Measurements from ENCODE around the gene HERPUD1.
"Not testable (repeated sequence)": the region's sequence is repeated elsewhere in the genome, so short reads cannot be mapped to it uniquely, and the experiment has no call there.

HERPUD1 gene

DNA sequence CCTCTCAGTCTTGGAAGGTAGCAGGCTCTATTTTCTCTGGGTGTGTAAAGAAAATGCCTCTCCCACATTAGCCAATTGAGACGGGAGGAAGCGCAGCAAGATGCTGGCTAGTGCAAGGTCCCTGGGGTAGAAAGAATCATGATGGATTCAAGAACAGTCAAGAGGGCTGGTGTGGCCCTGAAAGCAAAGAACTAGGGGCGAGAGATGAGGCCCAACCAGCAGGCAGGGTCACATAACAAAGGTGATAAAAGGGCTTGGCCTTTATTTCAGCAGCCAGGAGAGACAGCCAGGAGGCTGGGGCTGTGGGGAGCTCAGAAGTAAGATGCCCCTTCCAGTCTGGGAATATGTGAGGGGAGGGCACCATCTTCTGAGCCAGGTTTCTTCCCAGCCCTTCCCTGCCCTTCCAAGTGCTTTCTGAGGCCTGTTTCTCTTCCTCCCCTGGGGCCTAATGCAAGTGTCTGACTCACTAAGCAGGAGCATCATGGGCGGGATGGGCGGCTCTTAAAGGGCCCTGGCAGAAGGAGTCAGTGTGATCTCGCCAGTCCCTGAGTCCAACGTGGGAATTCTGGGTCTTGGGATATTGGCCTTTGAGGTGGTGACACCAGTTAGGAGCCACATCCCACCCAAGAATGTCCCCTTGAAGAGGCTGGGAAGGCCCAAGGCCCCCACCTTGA is 53.5 kb downstream of the HERPUD1 start:
- DNase-seq (ENCODE audit: extremely low spot score): no peak

DNA sequence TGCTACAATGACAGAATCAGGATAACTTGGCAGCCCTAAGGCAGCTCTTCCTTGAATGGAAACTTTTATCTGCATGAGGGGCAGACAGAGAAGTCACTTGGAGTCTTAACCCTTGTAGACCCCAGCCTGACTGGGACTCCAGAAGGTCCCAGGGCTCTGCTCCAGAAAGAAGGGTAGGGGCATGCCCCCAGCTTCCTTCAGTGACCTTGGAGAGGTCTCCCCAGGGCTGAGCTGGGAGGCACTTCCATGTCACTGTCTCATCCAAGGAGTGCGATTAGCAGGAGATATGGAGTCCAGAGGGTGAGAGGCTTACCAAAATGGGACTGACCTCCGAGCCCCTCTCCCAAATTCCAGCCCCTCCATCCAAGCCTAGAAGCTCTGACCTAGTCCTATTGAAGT is 54.0 kb downstream of the HERPUD1 start:
- TF ChIP-seq, protein P1, sequence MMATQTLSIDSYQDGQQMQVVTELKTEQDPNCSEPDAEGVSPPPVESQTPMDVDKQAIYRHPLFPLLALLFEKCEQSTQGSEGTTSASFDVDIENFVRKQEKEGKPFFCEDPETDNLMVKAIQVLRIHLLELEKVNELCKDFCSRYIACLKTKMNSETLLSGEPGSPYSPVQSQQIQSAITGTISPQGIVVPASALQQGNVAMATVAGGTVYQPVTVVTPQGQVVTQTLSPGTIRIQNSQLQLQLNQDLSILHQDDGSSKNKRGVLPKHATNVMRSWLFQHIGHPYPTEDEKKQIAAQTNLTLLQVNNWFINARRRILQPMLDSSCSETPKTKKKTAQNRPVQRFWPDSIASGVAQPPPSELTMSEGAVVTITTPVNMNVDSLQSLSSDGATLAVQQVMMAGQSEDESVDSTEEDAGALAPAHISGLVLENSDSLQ (IDR thresholded peaks at IDR 0.05): no peak
- no peak for TF ChIP-seq NFRKB (IDR thresholded peaks at IDR 0.05)
- TF ChIP-seq L3MBTL2 (conservative IDR thresholded peaks at IDR 0.05): no peak
- no peak for TF ChIP-seq ARNT (IDR thresholded peaks at IDR 0.05)
- no peak for TF ChIP-seq BHLHE40 (IDR thresholded peaks at IDR 0.05; ENCODE audit: borderline replicate concordance)
- no peak for TF ChIP-seq SUZ12 (IDR thresholded peaks at IDR 0.05)
- TF ChIP-seq ELF4 (IDR thresholded peaks at IDR 0.05): no peak
- no peak for TF ChIP-seq SP1 (IDR thresholded peaks at IDR 0.05)
- TF ChIP-seq CTBP1 (IDR thresholded peaks at IDR 0.05; ENCODE audit: borderline replicate concordance): no peak
- no peak for TF ChIP-seq ZNF384 (IDR thresholded peaks at IDR 0.05)
- no peak for TF ChIP-seq FOXK2 (IDR thresholded peaks at IDR 0.05)
- TF ChIP-seq HDGF (IDR thresholded peaks at IDR 0.05; ENCODE audit: borderline replicate concordance): no peak
- no peak for TF ChIP-seq TARDBP (IDR thresholded peaks at IDR 0.05)
- no peak for TF ChIP-seq FOXM1 (IDR thresholded peaks at IDR 0.05; ENCODE audit: borderline replicate concordance)
- no peak for TF ChIP-seq LEF1 (IDR thresholded peaks at IDR 0.05; ENCODE audit: borderline replicate concordance)
- no peak for TF ChIP-seq FOXA1 (IDR thresholded peaks at IDR 0.05)
- CTCF ChIA-PET: interaction anchor here (1.6 kb wide), 1 partner anchor 21 kb away, joined by 4 read pairs; no protein-coding TSS in a partner anchor
- POLR2A ChIA-PET: no interaction called here
- DNase-seq (ENCODE audit: extremely low spot score): no peak

More for the DNA sequence above, 53.5 kb downstream of the HERPUD1 start:
- TF ChIP-seq HDGF (IDR thresholded peaks at IDR 0.05; ENCODE audit: borderline replicate concordance) (no peak), SUZ12 (IDR thresholded peaks at IDR 0.05) (no peak), CTBP1 (IDR thresholded peaks at IDR 0.05; ENCODE audit: borderline replicate concordance) (no peak), BHLHE40 (IDR thresholded peaks at IDR 0.05; ENCODE audit: borderline replicate concordance) (no peak), FOXM1 (IDR thresholded peaks at IDR 0.05; ENCODE audit: borderline replicate concordance) (no peak), L3MBTL2 (conservative IDR thresholded peaks at IDR 0.05) (no peak)
- CTCF ChIA-PET: no interaction called here
- POLR2A ChIA-PET: no interaction called here

- TF ChIP-seq LEF1 (IDR thresholded peaks at IDR 0.05; ENCODE audit: borderline replicate concordance): no peak
- no peak for TF ChIP-seq FOXM1 (IDR thresholded peaks at IDR 0.05; ENCODE audit: borderline replicate concordance)
- TF ChIP-seq L3MBTL2 (conservative IDR thresholded peaks at IDR 0.05): no peak
- no peak for TF ChIP-seq BHLHE40 (IDR thresholded peaks at IDR 0.05; ENCODE audit: borderline replicate concordance)
- TF ChIP-seq ZNF384 (IDR thresholded peaks at IDR 0.05): no peak
- TF ChIP-seq ELF4 (IDR thresholded peaks at IDR 0.05): no peak
- TF ChIP-seq FOXK2 (IDR thresholded peaks at IDR 0.05): no peak
- no peak for TF ChIP-seq CTBP1 (IDR thresholded peaks at IDR 0.05; ENCODE audit: borderline replicate concordance)
- TF ChIP-seq NFRKB (IDR thresholded peaks at IDR 0.05): no peak
- TF ChIP-seq HDGF (IDR thresholded peaks at IDR 0.05; ENCODE audit: borderline replicate concordance): no peak
- no peak for TF ChIP-seq SUZ12 (IDR thresholded peaks at IDR 0.05)
- no peak for TF ChIP-seq SP1 (IDR thresholded peaks at IDR 0.05)
- no peak for TF ChIP-seq TARDBP (IDR thresholded peaks at IDR 0.05)
- TF ChIP-seq FOXA1 (IDR thresholded peaks at IDR 0.05): no peak
- TF ChIP-seq, protein P1 (IDR thresholded peaks at IDR 0.05): no peak
- no peak for TF ChIP-seq ARNT (IDR thresholded peaks at IDR 0.05)
- no peak for DNase-seq (ENCODE audit: extremely low spot score)
- ChIA-PET CTCF (interaction anchor here (1.6 kb wide), 1 partner anchor 22 kb away, joined by 4 read pairs; no protein-coding TSS in a partner anchor), POLR2A (no interaction called here)
Measured at GRCh38 chr16:56986361-56986760, 54.4 kb downstream of the HERPUD1 start.

DNA sequence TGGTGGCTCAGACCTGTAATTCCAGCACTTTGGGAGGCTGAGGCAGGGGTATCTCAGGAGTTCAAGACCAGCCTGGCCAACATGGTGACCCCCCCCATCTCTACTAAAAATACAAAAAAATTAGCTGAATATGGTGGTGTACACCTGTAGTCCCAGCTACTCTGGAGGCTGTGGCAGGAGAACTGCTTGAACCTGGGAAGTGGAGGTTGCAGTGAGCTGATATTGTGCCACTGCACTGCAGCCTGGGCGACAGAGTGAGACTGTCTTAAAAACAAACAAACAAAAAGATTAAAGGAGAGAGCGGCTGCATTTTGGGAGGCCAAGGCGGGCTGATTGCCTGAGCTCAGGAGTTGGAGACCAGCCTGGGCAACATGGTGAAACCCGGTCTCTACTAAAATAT is 55.0 kb downstream of the HERPUD1 start:
- DNase-seq (ENCODE audit: extremely low spot score); POLR2A ChIA-PET: not testable (repeated sequence)
- CTCF ChIA-PET: interaction anchor here (1.6 kb wide), 1 partner anchor 22 kb away, joined by 4 read pairs; no protein-coding TSS in a partner anchor

DNA sequence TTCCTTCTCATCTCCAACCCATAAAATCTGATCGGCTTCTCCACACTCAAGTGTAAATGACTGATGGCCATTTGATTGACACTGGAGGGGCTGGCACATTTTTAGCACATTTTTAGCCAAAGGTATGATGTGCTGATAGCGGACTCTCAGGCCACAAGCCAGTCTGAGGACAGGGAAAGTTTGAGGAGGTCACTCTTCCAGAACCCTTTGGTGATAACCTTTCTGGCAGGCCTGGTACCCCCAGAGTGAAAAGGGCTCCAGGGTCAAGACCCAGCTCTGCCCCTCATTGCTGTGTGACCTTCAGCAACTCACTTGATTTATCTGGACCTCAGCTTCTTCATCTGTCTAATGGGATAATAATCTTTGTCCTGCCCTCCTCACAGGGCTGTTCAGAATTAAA is 55.8 kb downstream of the HERPUD1 start:
- TF ChIP-seq ARNT (IDR thresholded peaks at IDR 0.05): no peak
- TF ChIP-seq, protein P1 (IDR thresholded peaks at IDR 0.05): peak; percentile 65
- DNase-seq (ENCODE audit: extremely low spot score): no peak
- ChIA-PET POLR2A (no interaction called here), CTCF (no interaction called here)

GRCh38 chr16:56988161-56988947 is 56.4 kb downstream of the HERPUD1 start:
- POLR2A ChIA-PET: no interaction called here
- no peak for TF ChIP-seq L3MBTL2 (conservative IDR thresholded peaks at IDR 0.05)
- no peak for TF ChIP-seq BHLHE40 (IDR thresholded peaks at IDR 0.05; ENCODE audit: borderline replicate concordance)
- TF ChIP-seq ZNF384 (IDR thresholded peaks at IDR 0.05): no peak
- TF ChIP-seq CTBP1 (IDR thresholded peaks at IDR 0.05; ENCODE audit: borderline replicate concordance): no peak
- no peak for TF ChIP-seq ELF4 (IDR thresholded peaks at IDR 0.05)
- TF ChIP-seq, protein P1 (IDR thresholded peaks at IDR 0.05): no peak
- TF ChIP-seq ARNT (IDR thresholded peaks at IDR 0.05): no peak
- no peak for TF ChIP-seq NFRKB (IDR thresholded peaks at IDR 0.05)
- TF ChIP-seq SP1 (IDR thresholded peaks at IDR 0.05): no peak
- TF ChIP-seq TARDBP (IDR thresholded peaks at IDR 0.05): no peak
- no peak for TF ChIP-seq SUZ12 (IDR thresholded peaks at IDR 0.05)
- TF ChIP-seq FOXM1 (IDR thresholded peaks at IDR 0.05; ENCODE audit: borderline replicate concordance): no peak
- TF ChIP-seq HDGF (IDR thresholded peaks at IDR 0.05; ENCODE audit: borderline replicate concordance): no peak
- DNase-seq (ENCODE audit: extremely low spot score): no peak
- CTCF ChIA-PET: no interaction called here
